HG02973 (cell line): ENCODE results near the gene SMAD7.
"Not testable (repeated sequence)": the region's sequence is repeated elsewhere in the genome, so short reads cannot be mapped to it uniquely, and the experiment has no call there.

ENCODE experiments used
- ATAC-seq: cut with Tn5 transposase; IDR thresholded peaks from one replicate; pipeline ENCODE4 v1.9.1; 2021; ENCODE audit warnings: moderate library complexity; ENCODE audit not compliant: unreplicated experiment

The SMAD7 gene

DNA sequence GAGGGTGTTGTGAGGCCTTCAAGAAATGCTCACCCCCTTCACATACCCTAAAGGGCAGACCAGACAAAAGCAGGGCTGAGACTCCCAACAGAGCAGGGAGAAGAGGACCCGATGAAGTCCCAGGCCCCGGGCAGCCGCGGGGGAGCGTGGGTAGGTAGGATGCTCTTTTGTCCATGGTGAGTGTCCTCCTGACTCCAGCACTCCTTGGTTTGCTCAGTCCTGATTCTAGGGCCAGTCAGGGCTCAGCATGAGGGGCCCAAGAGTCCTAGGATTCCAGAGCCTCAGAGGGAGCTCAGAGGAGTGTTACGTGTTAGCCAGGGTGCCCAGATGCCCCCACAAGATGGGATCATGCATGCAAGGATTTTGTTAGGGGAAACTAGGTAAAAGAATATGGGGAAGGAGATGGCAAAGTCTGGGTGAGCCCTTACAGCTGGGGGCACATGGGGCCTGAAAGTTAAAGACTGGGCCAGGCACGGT lies 64.8 kb downstream of the SMAD7 start:
- ATAC-seq = no peak

DNA sequence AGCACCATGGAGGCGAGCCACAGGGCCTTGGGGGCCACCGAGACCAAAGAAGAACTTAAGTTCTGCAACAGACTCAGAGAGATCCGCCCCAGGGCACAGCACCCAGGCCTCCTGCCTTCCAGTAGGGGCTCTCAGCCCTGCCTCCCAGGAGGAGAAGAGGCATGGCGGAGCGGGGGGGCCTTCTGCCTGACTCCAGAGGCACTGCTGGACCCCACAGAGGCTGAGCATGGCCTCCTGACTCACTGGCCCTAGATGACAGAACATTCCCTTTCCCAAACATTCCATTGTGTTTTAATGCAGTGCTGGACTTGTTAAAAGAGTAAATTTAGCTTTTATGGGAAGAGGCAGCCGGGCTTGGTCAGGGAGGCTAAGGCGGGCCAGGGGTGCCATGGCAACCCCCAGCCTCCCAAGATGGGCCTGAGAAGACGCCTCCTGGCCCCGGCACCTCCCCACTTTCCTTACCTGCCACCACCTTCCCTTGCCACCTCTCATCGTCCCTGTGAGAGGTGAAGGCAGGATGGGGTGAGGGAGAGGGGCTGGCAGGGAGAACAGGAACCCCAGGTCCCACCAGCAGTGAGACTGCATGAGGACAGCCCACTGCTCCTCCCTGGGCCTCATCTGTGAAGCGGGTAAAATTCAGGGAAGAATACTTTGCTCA lies 65.4 kb downstream of the SMAD7 start:
- no peak for ATAC-seq

DNA sequence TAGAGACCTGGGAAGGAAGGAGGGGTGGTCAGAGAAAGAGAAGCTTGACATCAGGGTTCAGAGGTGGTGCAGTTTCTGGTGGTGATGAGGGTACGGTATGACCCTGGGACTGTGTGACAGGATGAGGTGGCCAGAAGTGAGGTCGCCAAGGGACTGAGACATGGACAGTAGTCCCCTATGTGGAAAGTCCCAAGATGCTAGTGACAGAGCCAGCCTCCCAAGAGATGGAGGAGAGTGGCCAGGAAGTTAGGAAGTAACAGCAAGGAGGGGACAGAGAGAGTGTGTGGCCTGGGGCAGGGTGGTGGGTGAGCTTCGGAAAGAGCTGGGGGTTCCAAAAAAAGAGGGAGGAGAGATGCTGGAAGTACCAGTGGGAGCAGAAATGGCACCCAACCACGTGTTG lies 66.0 kb downstream of the SMAD7 start:
- ATAC-seq = no peak

DNA sequence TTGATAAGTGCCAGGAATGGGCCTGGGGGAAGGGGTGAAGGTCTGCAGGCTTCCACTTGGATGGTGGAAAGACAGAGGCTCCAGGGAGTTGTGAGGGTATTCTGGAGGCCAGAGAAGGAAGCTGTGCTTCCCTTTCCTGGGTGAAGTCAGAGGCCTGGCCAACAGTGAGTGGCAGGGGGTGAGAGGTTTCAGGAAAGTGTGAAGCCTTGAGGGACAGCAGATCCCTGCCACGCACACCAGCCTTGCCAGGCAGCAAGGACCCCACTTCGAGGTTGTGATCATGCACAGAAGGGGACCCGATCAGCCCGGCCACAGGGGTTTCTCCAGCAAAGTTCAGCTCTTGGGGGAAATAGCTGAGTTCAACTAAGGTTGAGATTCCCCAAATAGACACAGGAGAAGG lies 66.5 kb downstream of the SMAD7 start:
- no peak for ATAC-seq

DNA sequence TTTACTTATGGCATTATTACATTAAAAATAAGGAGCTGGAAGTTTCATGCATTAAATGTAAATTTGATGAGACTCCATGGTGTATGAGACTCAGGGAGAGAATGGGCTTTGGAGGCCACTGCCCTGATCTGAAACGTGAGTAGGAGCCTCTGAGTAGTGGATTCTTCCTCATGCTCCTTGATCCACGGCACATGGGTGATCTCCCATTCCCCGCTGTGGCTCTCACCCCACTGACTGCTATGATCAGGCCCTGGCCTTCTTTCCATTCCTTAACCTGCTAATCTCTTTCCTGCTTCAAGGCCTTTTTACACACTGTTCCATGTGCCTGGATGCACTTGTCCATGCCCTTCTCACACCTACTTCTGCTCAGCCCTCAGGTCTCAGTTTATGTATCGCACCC lies 68.4 kb downstream of the SMAD7 start:
- ATAC-seq = no peak

DNA sequence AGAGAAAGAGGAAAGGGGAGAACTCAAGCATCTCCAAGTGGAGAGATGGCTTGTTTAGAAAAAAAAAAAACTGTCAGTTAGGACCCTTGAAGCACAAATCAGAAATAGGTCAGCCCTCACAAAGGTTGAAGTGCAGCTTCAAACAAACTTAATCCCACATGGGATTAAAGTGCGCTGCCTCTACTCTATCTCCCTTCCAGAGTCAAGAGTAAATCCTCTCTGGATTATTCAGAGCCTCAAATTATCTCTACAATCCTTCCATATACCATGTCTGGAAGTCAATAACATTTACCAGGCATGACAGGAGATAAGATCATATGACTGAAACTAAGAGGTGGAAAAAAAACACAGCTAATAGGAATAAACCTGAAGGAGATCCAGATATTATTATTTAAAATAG lies 69.8 kb downstream of the SMAD7 start:
- ATAC-seq = no peak

DNA sequence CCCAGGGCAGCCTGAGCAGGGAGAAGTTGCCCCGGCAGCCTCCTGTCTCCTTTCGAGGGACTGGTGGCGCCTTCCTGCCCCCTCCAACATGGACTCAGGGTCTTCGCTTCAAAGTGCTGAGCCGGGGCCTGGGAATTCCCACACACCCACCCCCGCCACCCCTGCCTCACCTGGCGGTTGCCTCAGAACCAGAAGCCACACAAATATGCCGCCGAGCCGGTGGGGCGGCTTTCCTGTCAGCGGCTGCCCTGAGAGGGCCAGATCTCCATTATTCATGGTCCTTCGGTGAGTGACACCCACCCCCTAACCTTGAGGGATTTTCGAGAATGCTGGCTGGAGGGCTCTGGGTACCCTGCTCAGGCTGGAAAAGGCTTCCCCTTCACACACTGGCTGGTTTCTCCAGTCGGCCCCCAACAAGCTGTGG lies 71.7 kb downstream of the SMAD7 start:
- ATAC-seq = no peak

DNA sequence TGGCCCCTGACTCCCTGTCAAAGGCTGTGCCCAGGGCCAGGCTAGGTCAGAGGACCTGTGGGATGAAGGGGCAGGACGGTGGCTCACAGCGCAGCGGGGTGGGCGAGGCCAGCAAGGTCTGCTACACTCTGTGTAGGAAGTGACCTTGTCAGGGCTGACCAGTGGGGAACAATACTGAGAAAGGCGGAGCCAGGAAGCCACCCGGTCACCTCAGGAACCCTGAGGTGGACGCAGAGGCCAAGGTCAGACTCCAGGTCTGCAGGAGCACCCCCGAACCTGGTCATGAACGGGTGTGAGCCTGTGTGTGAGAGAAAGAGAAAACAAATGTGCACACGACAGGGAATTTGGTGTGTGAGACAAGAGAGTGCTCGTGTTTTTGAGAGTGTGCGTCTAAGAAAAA lies 72.3 kb downstream of the SMAD7 start:
- ATAC-seq = no peak

DNA sequence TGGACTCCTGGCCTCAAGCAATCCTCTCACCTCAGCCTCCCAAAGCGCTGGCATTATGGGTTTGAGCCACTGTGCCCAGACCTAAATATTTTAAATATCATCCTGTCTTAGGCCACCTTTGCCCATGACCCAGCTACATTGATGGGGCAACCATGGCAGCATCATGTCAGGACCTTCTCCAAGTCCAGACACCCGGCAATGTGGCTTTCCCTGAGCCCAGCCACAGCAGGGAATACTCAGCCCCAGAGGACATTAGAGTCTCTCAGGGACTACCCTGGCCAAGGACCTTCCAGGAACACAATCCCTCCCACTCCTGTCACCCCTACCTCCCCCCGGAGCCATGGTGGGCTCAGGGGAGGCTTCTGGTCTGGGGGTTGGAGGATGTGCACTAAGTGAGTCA lies 72.8 kb downstream of the SMAD7 start:
- ATAC-seq = no peak

DNA sequence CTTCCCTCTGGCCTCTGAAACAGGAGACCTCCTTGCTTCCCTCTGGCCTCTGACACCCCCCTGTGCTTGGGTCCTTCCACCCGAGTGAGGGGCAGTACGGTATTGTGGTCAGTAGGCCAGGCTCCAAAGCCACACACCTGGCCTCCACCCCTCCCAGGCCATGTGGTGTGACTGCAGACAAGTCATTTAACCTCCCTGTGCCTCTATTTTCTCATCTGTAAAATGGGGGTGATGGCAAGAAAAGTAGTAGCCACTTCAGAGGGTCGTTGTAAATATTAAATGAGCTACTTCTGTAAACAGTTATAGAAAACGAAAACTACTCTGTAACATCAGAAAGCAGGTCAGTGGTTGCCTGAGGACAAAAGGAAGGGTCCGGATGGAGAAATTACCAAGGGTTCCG lies 74.2 kb downstream of the SMAD7 start:
- ATAC-seq = no peak

DNA sequence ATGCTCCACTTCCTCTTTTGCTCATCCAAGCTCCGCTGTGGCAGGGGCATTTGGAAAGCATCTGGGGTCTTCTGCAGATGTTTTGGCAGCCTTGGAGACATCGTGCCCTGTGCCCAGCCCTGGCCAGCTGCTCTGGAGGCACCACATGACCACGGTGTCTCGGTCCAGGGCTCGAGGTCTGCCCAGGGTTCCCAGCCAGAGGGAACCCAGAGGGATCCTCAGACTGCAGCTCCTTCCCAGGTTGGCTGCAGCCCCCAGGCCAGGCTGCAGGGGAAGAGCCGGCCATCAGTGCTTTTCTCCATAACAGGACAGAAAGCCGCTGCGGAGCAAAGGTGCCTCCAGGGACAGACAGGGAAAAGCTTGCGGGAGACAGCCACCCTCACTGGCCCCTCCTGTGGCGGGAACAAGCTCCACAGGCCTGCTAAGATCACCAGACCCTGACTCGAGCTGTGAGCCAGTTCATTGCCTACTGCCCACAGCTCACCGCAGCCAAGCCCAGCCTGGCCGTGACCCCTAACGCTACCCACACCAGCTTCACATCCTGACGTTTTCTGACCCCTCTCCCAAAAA lies 74.7 kb downstream of the SMAD7 start:
- no peak for ATAC-seq

DNA sequence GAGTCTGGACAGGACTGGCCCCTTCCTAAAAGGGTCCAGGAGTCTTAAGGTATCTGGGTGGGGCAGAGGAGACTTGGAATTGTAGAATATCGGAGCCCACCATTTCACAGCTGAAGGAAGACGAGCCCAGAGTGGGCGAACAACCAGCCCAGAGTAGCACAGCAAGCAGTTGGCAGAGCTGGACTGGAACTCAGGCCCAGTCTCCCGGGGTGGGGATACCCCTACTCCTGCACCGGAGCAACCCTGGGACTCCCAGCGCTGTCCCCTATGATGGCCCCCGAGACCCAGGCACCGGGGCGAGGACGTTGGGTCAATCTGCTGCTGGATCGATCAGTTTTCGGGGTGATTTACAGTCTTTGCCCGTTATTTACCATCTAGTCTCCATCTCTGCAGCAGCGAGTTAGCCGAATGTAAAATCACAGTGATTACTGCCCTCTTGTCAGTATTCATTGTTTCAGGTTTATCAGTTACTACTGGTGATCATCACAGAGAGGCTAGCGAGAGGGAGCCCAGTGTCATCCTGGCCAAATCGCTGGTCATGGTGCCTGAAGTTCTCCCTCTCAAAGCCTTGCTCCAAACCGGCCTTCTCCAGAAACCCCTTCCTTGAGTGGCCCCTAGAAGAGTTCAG lies 75.3 kb downstream of the SMAD7 start:
- ATAC-seq = no peak

DNA sequence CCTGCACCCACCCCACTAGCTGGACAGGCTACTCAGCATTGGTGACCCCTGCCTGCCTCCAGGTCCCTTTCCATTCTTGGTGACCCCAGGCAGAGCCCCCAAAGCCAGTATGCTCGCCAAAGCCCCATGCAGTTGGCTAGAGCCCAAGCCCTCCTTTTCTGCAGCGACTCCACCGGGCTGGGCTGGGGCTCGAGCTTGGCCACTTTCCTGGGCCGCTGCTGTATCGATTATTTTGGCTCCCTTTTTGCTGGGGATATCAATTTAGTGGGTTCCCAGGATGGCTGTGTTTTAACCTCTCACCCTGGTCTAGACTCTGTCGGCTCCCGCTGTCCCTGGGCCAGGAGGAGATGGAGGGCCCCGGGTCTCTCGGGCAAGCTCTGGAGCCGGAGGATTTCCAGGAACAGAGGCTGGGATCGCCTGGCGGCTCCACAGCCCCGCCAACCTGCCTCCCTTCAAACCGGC lies 76.0 kb downstream of the SMAD7 start:
- no peak for ATAC-seq

DNA sequence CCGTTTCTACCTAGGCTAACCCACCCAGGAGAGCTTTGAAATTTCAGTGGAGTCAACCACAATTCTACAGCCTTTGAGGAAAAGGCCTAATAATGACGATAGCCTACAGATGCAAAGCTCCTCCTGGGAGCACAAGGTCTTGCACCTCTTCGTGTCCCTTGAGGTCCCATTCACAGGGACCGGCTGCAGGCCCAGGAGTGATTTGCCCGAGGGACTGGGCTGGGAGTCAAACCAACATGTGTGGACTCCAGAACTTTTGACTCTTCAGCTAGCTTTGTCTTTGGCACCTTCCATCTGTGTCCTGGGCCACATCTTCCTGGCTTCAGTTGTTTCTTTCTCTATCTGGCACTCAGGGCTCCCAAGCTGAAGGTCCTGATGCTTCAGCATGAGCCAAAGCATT lies 76.5 kb downstream of the SMAD7 start:
- ATAC-seq = no peak

DNA sequence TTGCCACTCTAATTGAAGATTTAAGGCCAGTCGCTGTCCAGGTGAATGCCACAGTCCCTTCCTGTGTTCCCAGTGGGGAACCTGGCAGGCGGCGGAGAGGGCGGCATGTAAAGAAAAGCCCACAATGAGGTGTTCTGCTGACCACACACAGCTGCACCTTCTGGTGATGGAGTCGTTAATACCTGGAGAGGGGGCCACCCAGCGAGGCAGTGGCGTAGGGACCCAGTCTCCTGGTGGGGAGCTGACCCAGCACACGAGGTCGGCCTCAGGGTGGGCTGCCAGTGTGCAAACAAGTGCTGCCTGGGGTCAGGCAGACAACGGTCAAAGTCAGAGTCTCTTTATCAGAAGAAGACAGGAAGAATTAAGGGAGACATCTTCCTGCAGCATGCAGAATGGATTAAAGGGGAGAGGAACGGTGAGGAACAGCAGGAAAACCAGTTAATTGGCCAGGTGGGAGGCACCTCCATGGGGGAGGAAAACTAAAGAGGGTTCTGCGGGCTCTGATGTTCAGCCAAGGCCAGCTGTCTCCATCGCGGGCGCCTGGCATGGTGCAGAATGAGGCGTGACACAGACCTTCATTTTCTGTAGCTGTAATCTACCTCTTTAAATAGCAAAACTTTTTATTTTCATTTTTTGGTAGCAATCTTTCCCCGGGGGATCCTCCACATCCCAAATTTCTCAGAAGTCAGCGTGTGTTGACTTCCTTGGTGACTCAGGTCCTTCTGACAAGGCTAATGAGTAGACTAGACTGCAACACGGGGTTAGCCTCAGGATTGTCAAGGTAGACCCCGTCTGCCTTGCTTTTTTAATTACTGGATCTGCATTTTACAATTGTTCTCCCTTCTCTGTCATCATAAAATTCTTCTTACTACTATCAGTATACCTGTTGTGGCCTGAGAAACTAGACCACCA lies 78.3 kb downstream of the SMAD7 start:
- no peak for ATAC-seq

DNA sequence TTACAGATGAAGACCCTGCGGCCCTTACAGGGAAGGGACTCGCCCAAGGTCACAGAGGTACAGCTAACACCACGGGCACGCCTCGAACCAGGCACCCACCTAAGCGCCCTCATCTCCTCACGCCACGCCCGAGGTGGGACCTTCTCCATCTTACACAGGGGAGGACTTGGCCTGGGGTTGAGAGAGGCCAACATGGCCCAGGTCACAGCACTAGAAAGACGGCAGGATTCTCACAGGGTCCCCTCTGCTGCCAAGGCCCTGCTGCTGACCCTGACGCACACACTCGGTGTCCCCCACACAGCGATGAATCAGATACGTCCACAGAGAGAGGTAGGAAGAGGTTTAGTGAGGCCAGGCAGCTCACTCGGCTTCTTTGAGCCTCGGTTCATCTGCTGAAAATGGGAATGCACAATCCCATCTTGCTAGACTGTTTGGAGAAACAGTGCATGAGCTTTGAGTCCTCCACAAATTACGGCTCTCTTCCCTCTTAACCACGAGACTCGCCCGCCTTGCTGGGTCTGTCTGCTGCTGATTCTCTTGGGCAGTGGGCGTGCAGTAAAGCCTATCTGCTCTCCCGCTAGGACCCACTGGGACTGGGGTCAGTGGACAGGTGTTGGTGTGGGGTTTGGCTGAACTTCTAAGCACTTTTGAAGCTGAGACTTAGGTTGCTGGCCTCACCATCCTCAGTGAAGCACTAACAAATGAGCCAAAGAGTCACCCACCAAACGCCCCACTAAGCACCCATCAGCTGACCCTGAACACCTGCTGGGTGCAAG lies 79.2 kb downstream of the SMAD7 start:
- ATAC-seq = no peak

DNA sequence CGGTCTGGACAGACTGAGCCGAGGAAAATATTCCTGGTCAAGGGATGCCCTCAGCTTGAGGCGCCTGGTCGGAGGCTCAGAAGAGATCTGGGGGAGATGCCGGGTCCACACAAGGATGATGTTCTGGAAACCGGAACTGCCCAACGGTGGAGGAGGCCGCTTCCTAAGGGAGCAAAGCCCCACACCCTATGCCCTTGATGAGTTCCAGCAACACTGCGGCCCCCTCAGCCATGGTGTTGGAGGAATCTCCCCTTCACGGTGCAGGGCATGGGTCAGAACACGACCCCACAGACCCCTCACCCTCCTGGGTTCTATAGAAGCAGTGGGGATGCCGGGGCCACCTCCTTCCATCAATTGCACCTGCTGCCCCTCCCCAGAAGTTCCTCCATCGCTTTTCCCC lies 79.8 kb downstream of the SMAD7 start:
- ATAC-seq = not testable (repeated sequence)
